ENCODE measurements around the gene ARL3. TPM values are rescaled to one million over a fixed set of nuclear protein-coding genes. Genes with fewer than 3 reads are reported as not detected.

Gene ARL3
- total RNA-seq, 1 donor from 2014 or later: 14.1 TPM

DNA sequence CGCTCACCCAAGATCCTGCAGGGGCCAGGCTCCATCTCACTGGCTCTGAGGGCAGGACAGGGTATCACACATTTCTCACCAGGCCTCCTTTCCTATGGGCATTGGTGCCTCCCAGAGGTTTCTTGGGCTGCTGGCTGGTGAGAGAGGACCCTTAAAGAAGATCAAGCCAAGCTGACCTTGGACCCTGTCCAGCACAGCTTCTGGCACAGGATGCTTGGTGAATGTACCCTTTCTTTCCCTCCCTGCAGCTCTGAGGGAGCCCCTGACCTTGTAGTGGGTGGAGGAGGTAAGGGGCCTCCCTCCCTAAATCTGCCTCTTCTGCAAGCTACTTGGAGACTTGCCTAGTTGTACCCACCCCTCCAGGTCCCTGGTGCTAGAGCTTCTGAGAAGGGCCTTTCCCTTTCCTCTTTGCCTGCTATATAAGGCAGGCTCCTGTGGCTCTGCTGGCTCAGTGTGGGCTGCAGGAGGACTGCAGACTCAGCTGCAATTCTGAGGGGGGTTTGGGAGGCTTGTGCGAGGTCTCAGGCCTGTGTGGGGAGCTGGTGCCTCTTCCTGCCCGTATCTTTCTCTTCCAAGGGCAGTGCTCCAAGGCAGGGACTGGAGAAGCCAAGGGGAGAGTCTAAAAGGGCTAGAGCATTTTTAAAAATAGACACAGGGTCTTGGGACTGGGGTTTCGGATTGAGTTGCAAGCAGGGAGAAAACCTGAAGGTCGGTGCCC, 81.6 kb downstream of the ARL3 start:
- DNase-seq (peak; percentile 54), ATAC-seq (ENCODE audit: poor library complexity) (peak; percentile 46)
- intact Hi-C loops (cut with DNase I): no loop called here

DNA sequence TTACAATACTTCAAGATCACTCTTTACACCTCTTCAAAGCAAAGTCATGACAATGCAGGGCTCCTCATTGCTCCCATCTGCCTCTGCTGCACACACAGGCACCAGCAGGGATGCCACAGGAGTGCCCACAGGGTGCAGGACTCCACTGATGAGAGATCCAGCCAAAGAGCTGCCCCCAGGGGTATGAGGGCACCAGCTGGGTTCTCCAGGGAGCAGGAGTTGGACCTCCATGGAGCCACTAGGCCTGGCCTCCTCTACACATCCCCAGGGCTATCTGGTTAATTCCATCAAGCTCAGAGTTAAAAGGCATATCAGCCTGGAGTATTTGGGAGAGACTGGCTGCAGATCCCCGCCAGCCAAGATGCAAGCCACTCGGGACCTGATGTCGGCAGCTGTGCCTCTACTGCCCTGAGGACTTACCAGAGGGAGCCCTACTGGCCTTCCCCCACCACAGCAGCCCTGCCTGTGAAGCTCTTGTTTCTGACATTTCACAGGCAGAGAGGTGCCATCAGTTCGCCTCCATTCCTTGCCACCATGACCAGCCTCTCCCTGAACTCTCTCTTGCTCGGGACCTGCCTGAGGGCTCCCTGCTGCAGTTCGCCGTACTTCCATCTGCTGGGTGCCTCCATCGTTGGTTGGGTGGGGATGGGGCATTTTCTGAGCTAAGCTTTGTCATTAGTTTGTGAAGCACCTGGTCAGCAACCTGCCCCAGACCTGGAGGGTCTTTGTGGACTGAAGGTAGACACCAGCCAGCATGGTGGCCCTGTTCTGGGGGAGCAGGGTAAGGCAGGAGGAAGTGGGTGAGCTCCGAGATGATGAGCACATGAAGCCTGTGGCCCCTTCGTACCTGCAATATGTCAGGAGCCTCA, 82.4 kb downstream of the ARL3 start:
- peak; percentile 37 for DNase-seq
- intact Hi-C loops (cut with DNase I): no loop called here
- ATAC-seq (ENCODE audit: poor library complexity): no peak

DNA sequence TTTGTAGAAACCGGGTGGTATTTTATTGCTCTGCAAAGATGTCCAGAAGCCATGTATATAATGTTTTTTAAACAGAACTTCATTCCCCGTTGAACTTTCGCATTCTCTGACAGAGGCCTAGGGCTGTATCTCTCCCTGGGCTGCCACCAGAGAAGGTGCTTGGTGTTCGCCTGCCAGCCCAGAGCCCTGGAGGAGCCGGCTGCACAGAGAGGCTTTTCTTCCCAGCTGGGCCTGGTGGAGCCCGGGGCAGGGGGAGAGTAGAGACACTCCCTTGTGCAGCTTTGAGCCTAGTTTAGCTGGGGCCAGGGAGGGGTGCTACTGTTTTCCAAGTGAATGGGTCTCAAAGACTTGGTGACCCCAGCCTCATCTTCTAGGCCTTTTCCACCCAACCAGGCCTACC, 83.5 kb downstream of the ARL3 start:
- DNase-seq (peak; percentile 31), ATAC-seq (ENCODE audit: poor library complexity) (no peak)
- intact Hi-C loops (cut with DNase I): no loop called here

DNA sequence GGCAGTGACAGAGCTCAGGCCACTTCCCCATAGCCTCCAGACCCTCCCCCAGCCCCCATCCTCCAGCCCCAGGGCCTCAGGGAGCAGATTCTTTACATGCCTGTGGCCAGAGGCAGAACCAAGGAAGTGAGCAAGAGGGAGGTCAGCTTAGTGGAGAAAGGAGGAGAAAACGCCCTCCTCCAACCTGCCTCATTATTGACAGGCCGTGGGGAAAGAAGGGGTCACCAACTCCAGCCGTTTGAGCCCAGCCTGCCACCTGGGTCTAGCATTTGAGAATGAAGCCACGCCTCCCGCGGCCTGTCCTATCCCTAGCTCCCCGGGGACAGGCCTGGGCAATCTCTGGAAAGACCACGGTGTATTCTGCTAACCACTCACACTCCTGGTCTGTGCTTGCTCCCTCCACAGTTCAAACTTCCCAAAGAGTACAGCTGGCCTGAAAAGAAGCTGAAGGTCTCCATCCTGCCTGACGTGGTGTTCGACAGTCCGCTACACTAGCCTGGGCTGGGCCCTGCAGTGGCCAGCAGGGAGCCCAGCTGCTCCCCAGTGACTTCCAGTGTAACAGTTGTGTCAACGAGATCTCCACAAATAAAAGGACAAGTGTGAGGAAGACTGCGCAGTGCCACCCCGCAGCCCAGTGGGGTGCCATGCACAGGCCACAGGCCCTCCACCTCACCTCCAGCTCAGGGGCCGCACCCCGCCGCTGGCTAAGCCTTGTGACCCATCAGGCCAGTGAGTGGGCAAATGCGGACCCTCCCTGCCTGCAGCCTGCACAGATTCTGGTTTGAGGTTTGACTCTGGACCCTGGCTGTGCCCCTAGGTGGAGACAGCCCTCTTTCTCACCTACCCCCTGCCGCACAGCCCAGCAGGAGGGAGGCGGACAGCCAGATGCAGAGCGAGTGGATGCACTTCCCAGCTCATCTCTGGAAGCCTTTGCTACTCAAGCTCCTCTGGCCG, 84.3 kb downstream of the ARL3 start:
- DNase-seq: peak; percentile 47
- ATAC-seq (ENCODE audit: poor library complexity): no peak

DNA sequence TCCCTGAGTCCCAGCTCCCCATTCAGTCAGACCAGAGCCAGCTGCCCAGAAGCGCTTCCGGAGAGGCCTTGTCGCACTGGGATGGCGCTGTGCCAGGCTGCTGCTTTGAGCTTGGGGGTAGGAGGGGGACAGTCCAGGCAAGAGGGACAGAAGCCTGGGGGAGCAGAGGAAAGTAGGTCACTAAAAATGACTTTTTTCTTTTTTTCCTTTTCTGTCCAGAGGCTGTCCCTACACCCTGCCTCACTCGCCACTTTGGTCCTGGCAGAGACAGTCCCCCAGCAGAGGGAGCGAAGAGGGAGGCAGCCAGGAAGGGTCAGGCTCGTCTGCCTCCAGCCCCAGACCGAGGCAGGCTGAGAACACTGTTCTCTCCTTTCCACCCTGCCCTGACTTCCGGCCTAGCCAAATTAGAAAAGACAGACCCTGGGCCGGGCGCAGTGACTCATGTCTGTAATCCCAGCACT, 85.7 kb downstream of the ARL3 start:
- intact Hi-C loops (cut with DNase I): no loop called here
- DNase-seq (peak; percentile 86), ATAC-seq (ENCODE audit: poor library complexity) (peak; percentile 57)

More for the DNA sequence above, 84.3 kb downstream of the ARL3 start:
- intact Hi-C loops (cut with DNase I): no loop called here

DNA sequence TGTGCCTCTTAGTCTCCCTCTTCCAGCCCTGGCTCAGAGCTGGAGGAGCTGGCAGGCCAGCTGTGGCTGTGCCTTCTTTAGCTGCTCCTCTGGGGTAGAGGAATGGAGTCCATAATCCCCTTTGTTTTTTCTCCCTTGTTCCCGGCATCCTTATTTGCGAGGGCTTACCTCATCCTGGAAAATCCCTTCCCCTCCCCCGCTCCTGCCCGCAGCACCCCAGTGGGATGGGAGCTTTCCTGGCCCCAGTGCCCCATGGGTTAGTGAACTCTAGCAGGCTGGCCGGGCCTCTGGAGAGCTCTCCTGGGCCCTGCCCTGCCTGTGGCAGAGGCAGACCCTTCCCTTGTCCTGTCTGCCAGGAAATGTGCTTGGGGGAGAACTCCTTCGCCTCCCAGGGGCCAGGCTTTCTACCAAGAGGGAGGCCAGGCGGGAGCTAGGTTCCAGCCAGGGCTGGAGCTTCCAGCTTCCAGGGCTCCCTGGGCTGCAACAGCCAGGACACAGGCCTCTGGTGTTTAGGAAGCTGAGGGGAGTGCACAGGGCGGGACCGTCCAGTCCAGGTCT, 86.4 kb downstream of the ARL3 start:
- ATAC-seq (ENCODE audit: poor library complexity): peak; percentile 42
- intact Hi-C loops (cut with DNase I): no loop called here
- DNase-seq: peak; percentile 65

DNA sequence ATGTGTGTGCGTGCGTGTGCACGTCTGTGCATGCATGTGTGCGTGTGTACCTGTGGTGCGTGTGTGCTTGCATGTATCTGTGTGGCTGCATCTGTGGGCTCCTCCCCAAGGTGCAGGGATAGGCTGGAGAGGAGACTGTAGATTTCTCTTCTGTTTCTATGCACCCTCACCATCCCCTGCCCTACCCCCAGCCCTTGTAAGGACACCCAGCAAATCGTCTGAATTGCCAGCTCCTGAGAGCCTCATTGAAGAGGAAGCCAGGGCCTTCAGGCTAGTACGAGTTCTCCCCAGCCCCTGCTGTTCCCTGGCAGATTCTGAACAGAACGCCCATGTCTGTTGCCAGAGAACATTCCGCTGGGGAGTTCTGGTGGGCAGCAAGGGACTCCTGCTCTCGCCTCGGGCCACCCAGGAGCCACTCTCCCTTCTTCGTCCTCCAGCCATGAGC, 86.9 kb downstream of the ARL3 start:
- DNase-seq: no peak
- intact Hi-C loops (cut with DNase I): no loop called here
- peak; percentile 33 for ATAC-seq (ENCODE audit: poor library complexity)

DNA sequence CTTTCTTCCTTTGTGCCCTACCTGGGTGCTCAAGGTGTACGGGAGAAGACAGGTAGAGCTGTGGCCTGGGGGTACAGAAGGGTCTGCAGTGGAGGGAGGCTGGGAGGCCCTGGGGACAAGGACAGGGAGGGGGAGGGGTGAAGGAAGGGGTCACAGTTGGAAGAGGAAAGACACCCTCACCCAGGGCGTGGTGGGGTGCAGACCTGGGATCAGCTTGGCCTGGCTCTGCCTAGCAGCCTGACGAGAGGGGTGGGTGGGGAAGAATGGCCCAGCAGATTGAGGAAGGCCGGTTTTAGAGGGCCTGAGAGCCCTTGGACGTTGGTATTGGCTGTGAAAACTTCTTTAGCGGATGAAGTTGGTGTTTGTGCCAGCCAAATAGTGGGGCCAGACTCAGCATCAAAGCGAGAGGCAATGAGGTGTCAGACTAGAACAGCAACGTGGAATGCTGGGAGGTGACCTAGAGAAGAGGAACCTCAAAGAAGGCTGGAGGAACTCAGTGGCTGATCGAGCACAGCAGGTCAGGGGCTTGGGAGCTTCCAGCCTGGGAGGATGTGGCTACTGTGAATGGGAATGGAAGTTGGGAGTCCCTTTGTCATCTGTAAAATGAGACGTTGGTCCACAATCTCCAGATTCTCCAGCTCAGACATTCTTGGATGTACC, 88.0 kb downstream of the ARL3 start:
- DNase-seq (no peak), ATAC-seq (ENCODE audit: poor library complexity) (no peak)
- intact Hi-C loops (cut with DNase I): no loop called here

DNA sequence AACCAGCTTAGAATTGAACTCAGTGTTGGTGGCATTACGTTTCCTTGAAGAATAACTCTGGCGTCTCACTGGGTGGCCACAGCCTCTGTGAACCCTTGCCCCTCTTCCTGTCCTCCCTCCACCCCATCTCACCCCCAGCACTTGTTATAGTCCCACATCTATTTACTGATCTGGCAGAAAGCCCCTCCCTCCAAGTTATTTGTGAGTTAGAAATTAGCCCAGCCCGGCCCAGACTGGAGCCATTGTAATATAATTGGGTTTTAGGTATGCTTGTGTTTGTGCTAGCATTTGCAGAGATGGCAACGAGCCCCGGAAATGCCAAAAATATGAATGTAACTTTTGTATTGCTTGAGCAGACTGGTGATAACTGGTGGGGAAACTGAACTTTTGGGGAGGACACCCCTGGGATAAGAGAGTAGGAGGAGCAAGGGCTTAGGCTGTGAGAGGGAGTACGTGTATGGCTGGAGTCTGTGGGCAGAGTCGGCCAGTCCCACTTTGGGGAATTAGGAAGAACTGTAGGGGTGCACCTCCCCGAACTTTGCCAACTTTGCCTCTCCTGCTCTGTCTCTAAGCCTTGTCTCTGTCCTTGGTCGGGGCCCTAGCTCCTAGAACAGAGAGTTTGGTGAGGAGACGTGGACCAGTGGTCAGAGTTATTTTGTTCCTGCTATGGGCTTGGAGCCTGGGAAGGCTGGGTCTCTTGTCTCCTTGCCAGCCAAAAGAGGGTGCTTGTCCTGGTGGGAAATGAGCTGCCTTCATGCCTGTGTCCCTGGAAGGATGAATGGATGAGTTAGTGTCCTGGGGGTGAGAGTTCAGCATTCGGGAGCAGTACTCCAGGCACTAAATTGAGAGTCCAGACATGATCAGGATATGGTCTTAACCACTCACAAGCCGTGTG, 89.2 kb downstream of the ARL3 start:
- intact Hi-C loops (cut with DNase I): no loop called here
- no peak for DNase-seq

DNA sequence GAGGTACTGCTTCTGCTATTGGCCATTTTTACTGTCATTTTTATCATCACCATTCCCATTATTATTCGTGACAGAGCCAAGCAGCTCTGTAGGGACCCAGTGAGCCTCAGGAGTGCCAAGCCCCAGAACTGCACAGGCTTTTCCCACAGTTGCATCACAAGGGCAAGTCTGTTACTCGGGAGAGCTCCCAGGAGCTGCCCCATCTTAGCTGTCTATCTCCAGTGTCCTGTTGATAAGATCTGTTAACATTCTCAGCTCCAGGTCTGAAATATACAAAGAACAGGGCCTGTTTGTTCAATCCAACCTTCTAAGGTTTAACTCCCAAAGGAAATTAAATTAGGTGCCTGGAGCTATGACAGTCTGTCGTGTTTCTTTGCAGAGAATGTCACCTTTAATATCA, 90.1 kb downstream of the ARL3 start:
- intact Hi-C loops (cut with DNase I): no loop called here
- DNase-seq (no peak), ATAC-seq (ENCODE audit: poor library complexity) (no peak)

More for the DNA sequence above, 89.2 kb downstream of the ARL3 start:
- no peak for ATAC-seq (ENCODE audit: poor library complexity)

Other genes starting within 250 kb of the ARL3 start
- gene ACTR1A, start 211.7 kb downstream of the ARL3 start, total RNA-seq: 90.6 TPM
- gene SUFU, start 210.4 kb downstream of the ARL3 start, total RNA-seq: 7.6 TPM
- gene TRIM8, start 69.9 kb downstream of the ARL3 start, total RNA-seq: 103 TPM
- 1.7 TPM for gene SFXN2, start 239 bp upstream of the ARL3 start, total RNA-seq
- 19.7 TPM for gene WBP1L, start 29.6 kb upstream of the ARL3 start, total RNA-seq
- not detected for gene CYP17A1, start 123.0 kb upstream of the ARL3 start, total RNA-seq
- 11.1 TPM for gene BORCS7, start 139.9 kb upstream of the ARL3 start, total RNA-seq
- 16.1 TPM for gene AS3MT, start 155.1 kb upstream of the ARL3 start, total RNA-seq
- gene CNNM2, start 203.9 kb upstream of the ARL3 start, total RNA-seq: 2.6 TPM

Data from Right ventricle myocardium superior (tissue), 1 donor.